ENCODE results near the gene TSEN34. TPM values are rescaled to one million over a fixed set of nuclear protein-coding genes. Genes with fewer than 3 reads are reported as not detected.
A peak's percentile ranks its signal among the peaks of the same experiment; 100 is the strongest.

Gene TSEN34
- total RNA-seq, 1 experiment from 2014 or later = 32.0 TPM

- no peak for TF ChIP-seq FOXJ3 (CRISPR knock-in tag; IDR thresholded peaks at IDR 0.05; ENCODE audit: borderline replicate concordance)
- TF ChIP-seq, protein P1, sequence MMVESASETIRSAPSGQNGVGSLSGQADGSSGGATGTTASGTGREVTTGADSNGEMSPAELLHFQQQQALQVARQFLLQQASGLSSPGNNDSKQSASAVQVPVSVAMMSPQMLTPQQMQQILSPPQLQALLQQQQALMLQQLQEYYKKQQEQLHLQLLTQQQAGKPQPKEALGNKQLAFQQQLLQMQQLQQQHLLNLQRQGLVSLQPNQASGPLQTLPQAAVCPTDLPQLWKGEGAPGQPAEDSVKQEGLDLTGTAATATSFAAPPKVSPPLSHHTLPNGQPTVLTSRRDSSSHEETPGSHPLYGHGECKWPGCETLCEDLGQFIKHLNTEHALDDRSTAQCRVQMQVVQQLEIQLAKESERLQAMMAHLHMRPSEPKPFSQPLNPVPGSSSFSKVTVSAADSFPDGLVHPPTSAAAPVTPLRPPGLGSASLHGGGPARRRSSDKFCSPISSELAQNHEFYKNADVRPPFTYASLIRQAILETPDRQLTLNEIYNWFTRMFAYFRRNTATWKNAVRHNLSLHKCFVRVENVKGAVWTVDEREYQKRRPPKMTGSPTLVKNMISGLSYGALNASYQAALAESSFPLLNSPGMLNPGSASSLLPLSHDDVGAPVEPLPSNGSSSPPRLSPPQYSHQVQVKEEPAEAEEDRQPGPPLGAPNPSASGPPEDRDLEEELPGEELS (CRISPR knock-in tag; IDR thresholded peaks at IDR 0.05) = no peak
- no peak for TF ChIP-seq MLX (CRISPR knock-in tag; IDR thresholded peaks at IDR 0.05)
- no peak for TF ChIP-seq NFE2L1 (CRISPR knock-in tag; IDR thresholded peaks at IDR 0.05)
Measured at GRCh38 chr19:54152878-54153524, 38.1 kb upstream of the TSEN34 start (continued).

GRCh38 chr19:54153731-54154326 is 37.3 kb upstream of the TSEN34 start:
- TF ChIP-seq ATF3 (CRISPR knock-in tag; conservative IDR thresholded peaks at IDR 0.05) = no peak
- TF ChIP-seq ELF4 (CRISPR knock-in tag; IDR thresholded peaks at IDR 0.05; ENCODE audit: low read depth) = no peak
- TF ChIP-seq, protein P2, sequence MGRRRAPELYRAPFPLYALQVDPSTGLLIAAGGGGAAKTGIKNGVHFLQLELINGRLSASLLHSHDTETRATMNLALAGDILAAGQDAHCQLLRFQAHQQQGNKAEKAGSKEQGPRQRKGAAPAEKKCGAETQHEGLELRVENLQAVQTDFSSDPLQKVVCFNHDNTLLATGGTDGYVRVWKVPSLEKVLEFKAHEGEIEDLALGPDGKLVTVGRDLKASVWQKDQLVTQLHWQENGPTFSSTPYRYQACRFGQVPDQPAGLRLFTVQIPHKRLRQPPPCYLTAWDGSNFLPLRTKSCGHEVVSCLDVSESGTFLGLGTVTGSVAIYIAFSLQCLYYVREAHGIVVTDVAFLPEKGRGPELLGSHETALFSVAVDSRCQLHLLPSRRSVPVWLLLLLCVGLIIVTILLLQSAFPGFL (CRISPR knock-in tag; IDR thresholded peaks at IDR 0.05; ENCODE audit: borderline replicate concordance) = no peak
- TF ChIP-seq, protein P3, sequence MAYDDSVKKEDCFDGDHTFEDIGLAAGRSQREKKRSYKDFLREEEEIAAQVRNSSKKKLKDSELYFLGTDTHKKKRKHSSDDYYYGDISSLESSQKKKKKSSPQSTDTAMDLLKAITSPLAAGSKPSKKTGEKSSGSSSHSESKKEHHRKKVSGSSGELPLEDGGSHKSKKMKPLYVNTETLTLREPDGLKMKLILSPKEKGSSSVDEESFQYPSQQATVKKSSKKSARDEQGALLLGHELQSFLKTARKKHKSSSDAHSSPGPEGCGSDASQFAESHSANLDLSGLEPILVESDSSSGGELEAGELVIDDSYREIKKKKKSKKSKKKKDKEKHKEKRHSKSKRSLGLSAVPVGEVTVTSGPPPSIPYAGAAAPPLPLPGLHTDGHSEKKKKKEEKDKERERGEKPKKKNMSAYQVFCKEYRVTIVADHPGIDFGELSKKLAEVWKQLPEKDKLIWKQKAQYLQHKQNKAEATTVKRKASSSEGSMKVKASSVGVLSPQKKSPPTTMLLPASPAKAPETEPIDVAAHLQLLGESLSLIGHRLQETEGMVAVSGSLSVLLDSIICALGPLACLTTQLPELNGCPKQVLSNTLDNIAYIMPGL (CRISPR knock-in tag; IDR thresholded peaks at IDR 0.05) = no peak
- no peak for TF ChIP-seq ATF1 (CRISPR knock-in tag; IDR thresholded peaks at IDR 0.05)
- TF ChIP-seq, protein P4, sequence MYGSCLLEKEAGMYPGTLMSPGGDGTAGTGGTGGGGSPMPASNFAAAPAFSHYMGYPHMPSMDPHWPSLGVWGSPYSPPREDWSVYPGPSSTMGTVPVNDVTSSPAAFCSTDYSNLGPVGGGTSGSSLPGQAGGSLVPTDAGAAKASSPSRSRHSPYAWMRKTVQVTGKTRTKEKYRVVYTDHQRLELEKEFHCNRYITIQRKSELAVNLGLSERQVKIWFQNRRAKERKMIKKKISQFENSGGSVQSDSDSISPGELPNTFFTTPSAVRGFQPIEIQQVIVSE (CRISPR knock-in tag; IDR thresholded peaks at IDR 0.05; ENCODE audit: borderline replicate concordance) = no peak
- TF ChIP-seq GRHL2 (CRISPR knock-in tag; IDR thresholded peaks at IDR 0.05; ENCODE audit: insufficient replicate concordance, severe bottlenecking) = no peak
- Mint-ChIP-seq H3K4me3 (no peak overlapping the region), H3K4me1 (0 out of 2 replicates have a peak, but pooled peaks cover 5% of the 10 kb centered on the region), H3K27ac (no peak overlapping the region; the same call in 1 of the 2 replicates), H3K9me3 (no peaks in the 10 kb centered on the region), H3K36me3 (peaks cover 65% of the 10 kb centered on the region), H3K27me3 (ENCODE audit: low read depth) (no peaks in the 10 kb centered on the region)
- POLR2A ChIA-PET = no interaction called here
- CTCF ChIA-PET = no interaction called here
- DNase-seq (ENCODE audit: low spot score) (no peak), ATAC-seq (no peak; the same call in 1 of the 2 replicates)

DNA sequence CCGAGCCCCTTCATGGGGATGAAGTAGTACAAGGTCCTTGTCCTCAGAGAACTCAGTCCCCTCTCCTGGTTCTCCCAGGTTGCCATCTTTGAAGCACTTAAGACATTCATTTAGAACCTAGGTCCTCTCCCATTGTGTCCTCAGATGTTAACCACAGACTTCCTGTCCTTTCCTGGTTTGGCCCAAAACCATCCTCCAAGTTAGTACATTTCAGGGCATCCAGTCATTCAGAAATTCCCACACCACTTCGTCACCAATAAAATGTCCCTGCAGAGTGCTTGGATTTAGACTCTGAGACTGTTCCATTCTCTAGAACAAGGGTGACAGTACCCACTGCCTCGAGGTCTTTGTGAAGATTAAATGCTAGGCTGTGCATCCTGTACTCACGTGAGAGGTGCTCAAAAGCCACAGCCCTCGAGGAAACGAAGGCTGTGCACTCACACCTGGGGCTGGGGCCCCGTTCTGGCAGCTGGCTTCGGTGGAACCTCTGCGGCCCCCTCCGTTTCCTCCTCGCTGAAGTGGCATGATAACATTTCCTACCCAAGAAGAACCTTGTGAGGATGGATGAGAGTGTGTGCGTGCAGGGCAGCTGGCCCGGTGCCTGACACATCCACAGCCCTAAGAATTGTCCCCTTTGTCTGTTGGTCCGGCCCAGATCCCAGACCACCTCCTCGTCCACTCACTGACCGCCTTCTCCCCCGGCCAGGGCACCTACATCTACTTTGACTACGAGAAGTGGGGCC is 36.3 kb upstream of the TSEN34 start:
- Mint-ChIP-seq H3K4me1 (0 out of 2 replicates have a peak, but pooled peaks cover 9% of the 10 kb centered on the region), H3K27me3 (ENCODE audit: low read depth) (no peaks in the 10 kb centered on the region), H3K9me3 (no peaks in the 10 kb centered on the region), H3K27ac (0 out of 2 replicates have a peak overlapping the region, but pooled peaks have one; percentile 57), H3K4me3 (no peak overlapping the region), H3K36me3 (peaks cover 56% of the 10 kb centered on the region)
- POLR2A ChIA-PET = interaction anchor here (1.3 kb wide), 1 partner anchor 18 kb away, joined by 5 read pairs; the partner anchor contains the start of gene CNOT3
- DNase-seq (ENCODE audit: low spot score) (no peak), ATAC-seq (no peak)
- CTCF ChIA-PET = no interaction called here
- TF ChIP-seq AFF4 (CRISPR knock-in tag; IDR thresholded peaks at IDR 0.05; ENCODE audit: borderline replicate concordance) = no peak
- TF ChIP-seq ZNF121 (CRISPR knock-in tag; IDR thresholded peaks at IDR 0.05) = no peak
- TF ChIP-seq MYBL2 (CRISPR knock-in tag; IDR thresholded peaks at IDR 0.05) = no peak
- TF ChIP-seq, protein P3 (CRISPR knock-in tag; IDR thresholded peaks at IDR 0.05) = no peak
- TF ChIP-seq NFE2L1 (CRISPR knock-in tag; IDR thresholded peaks at IDR 0.05) = no peak
- no peak for TF ChIP-seq HMGA2 (CRISPR knock-in tag; IDR thresholded peaks at IDR 0.05)
- no peak for TF ChIP-seq JUN (CRISPR knock-in tag; IDR thresholded peaks at IDR 0.05)
